Panc1 (cell line): Measurements from ENCODE around the gene CST6. TPM values are rescaled to one million over a fixed set of nuclear protein-coding genes. Genes with fewer than 3 reads are reported as not detected.
A peak's percentile ranks its signal among the peaks of the same experiment; 100 is the strongest.

Experiments used
- ATAC-seq: fragments of 200-7000 bp; cut with Tn5 transposase; 2 replicates; pipeline ENCODE4 v1.9.1; 2020; ENCODE audit warnings: mild to moderate bottlenecking, moderate library complexity
- BruUV-seq: library from RNA; stranded (reverse); fragments of 400-500 nt; replicated peaks from 2 replicates; lab custom pipeline; 2021; lab: Mats Ljungman, UMichigan
- CTCF ChIA-PET: fragments of 300-600 bp; sonication (Branson Sonifier 250); formaldehyde crosslinking; loops from one replicate; lab custom pipeline; 2022; ENCODE audit warnings: antibody characterized with exemption; lab: Charles Lee
- POLR2A ChIA-PET: fragments of 300-600 bp; sonication (Branson Sonifier 250); formaldehyde crosslinking; loops from one replicate; lab custom pipeline; 2022; ENCODE audit warnings: antibody characterized with exemption; lab: Charles Lee
- DNase-seq: peaks from one replicate; pipeline ENCODE4 v3.0.0-alpha.2; 2010; ENCODE audit warnings: low read depth, low spot score
- H3K27ac ChIP-seq: 2 replicates; pipeline ENCODE4 v1.5.1; 2011; ENCODE audit warnings: mild to moderate bottlenecking, low read length, inconsistent platforms
- H3K27me3 ChIP-seq: fragments of 200-500 bp; sonication (Bioruptor generic); 2 replicates; pipeline ENCODE4 v1.6.0; 2014; ENCODE audit warnings: low read length, inconsistent platforms; ENCODE audit not compliant: control insufficient read depth, insufficient read depth
- H3K36me3 ChIP-seq: fragments of 200-500 bp; sonication (Bioruptor generic); 2 replicates; pipeline ENCODE4 v1.5.1; 2014; ENCODE audit warnings: inconsistent platforms, mild to moderate bottlenecking, low read length, moderate library complexity; ENCODE audit not compliant: control insufficient read depth, insufficient read depth
- H3K4me1 ChIP-seq: 2 replicates; pipeline ENCODE4 v1.5.1; 2011; ENCODE audit warnings: inconsistent platforms, mild to moderate bottlenecking, low read length, moderate library complexity; ENCODE audit not compliant: control insufficient read depth, insufficient read depth
- H3K4me3 ChIP-seq, 2 experiments: 2 replicates each; pipeline ENCODE4 v1.5.1; 2011 to 2012; ENCODE audit warnings: low read depth in 2 of 2, low read length in 2 of 2, mild to moderate bottlenecking in 2 of 2, inconsistent platforms in 1 of 2, moderate library complexity in 1 of 2
- H3K9me3 ChIP-seq: fragments of 200-500 bp; sonication (Bioruptor generic); 2 replicates; pipeline ENCODE4 v1.5.1; 2014; ENCODE audit warnings: low read depth, mild to moderate bottlenecking, inconsistent platforms, low read length, moderate library complexity; ENCODE audit not compliant: control insufficient read depth, insufficient read depth
- CTCF ChIP-seq: fragments of 450-650 bp; IDR thresholded peaks from 2 replicates; pipeline ENCODE4 v1.5.1; 2017; ENCODE audit warnings: mild to moderate bottlenecking
- POLR2AphosphoS5 ChIP-seq: IDR thresholded peaks from 2 replicates; pipeline ENCODE4 v1.6.1; 2012; ENCODE audit warnings: mild to moderate bottlenecking, low read depth, low read length, moderate library complexity
- REST ChIP-seq, 2 experiments: IDR thresholded peaks; 2 replicates each; pipeline ENCODE4 v1.6.1; 2011 to 2012; ENCODE audit warnings: low read depth in 2 of 2, control low read depth in 1 of 2, low read length in 1 of 2, mild to moderate bottlenecking in 1 of 2, moderate library complexity in 1 of 2; ENCODE audit not compliant: insufficient read depth in 1 of 2
- SIN3A ChIP-seq: IDR thresholded peaks from 2 replicates; pipeline ENCODE4 v1.6.1; 2012; ENCODE audit warnings: low read depth, mild to moderate bottlenecking, low read length, moderate library complexity, borderline replicate concordance; ENCODE audit not compliant: insufficient read depth
- TCF7L2 ChIP-seq: IDR thresholded peaks from 2 replicates; pipeline ENCODE4 v1.6.1; 2011; ENCODE audit warnings: mild to moderate bottlenecking, low read depth, low read length, inconsistent platforms
- in situ Hi-C: cut with HindIII; loops from 2 replicates; pipeline ENCODE4 v1.10.0; 2016; ENCODE audit warnings: low sequenced_read_pairs, low pct_unique_long_range_greater_than_20kb
- intact Hi-C: fragments of 100-400 bp; cut with micrococcal nuclease; formaldehyde crosslinking; loops from one replicate; pipeline ENCODE4 v1.10.0; 2022; ENCODE audit not compliant: unreplicated experiment
- total RNA-seq: library from RNA; stranded (reverse); gene quantifications from one replicate; pipeline ENCODE4 v1.2.1, GENCODE V29; 2021; ENCODE audit not compliant: unreplicated experiment

The CST6 gene
- total RNA-seq, 1 experiment from 2014 or later: 0.23 TPM

- ATAC-seq (no peak), DNase-seq (no peak)
- in situ Hi-C loops: no loop called here
- Histone ChIP-seq H3K27ac (no peak overlapping the region), H3K9me3 (no peaks in the 10 kb centered on the region), H3K4me3 (no peak overlapping the region), H3K4me1 (no peaks in the 10 kb centered on the region), H3K27me3 (no peaks in the 10 kb centered on the region), H3K36me3 (peaks cover 5% of the 10 kb centered on the region)
- TF ChIP-seq REST (IDR thresholded peaks at IDR 0.05; ENCODE audit: insufficient read depth in 1 of 2, low read depth in 2 of 2, low read length in 1 of 2): no peak
- no peak for TF ChIP-seq CTCF
- TF ChIP-seq SIN3A: no peak
- no peak for TF ChIP-seq TCF7L2
- no peak for TF ChIP-seq POLR2AphosphoS5
- no TSS peak for BruUV-seq
- intact Hi-C loops: no loop called here
- ChIA-PET POLR2A (interaction anchor here (0.7 kb wide), 1 partner anchor 9 kb away, joined by 3 read pairs; no protein-coding TSS in a partner anchor), CTCF (no interaction called here)
Observed at GRCh38 chr11:65975771-65976170, 36.0 kb upstream of the CST6 start.

- BruUV-seq: no TSS peak
- Histone ChIP-seq H3K9me3 (no peaks in the 10 kb centered on the region), H3K27ac (no peak overlapping the region), H3K27me3 (no peaks in the 10 kb centered on the region), H3K36me3 (peaks cover 5% of the 10 kb centered on the region), H3K4me3 (no peak overlapping the region), H3K4me1 (no peaks in the 10 kb centered on the region)
- intact Hi-C loops (no loop called here), in situ Hi-C loops (no loop called here)
- TF ChIP-seq CTCF (no peak), REST (IDR thresholded peaks at IDR 0.05; ENCODE audit: insufficient read depth in 1 of 2, low read depth in 2 of 2, low read length in 1 of 2) (no peak), POLR2AphosphoS5 (no peak; the same call in 1 of the 2 replicates), SIN3A (no peak), TCF7L2 (no peak)
- ATAC-seq: peak; percentile 22; the same call in 1 of the 2 replicates
- DNase-seq: no peak
- ChIA-PET CTCF (no interaction called here), POLR2A (interaction anchor here (0.7 to 0.8 kb wide), 2 partner anchors 10 to 76 kb away, joined by 3 to 4 read pairs; partner anchors contain the start of gene FOSL1)
Observed at GRCh38 chr11:65976216-65977176, 35.3 kb upstream of the CST6 start.
